ENCODE data around the gene EPB41L1. TPM values are rescaled to one million over a fixed set of nuclear protein-coding genes. Genes with fewer than 3 reads are reported as not detected.

The EPB41L1 gene
- total RNA-seq, 1 experiment from 2014 or later: 7.1 TPM

- DNase-seq (ENCODE audit: low spot score): no peak
- BruUV-seq (replicated peaks): no TSS peak
- Histone ChIP-seq H3K27ac (ENCODE audit: low read depth, low read length, poor library complexity, severe bottlenecking) (no peak overlapping the region), H3K9me3 (ENCODE audit: low read depth, low read length, poor library complexity, severe bottlenecking) (no peaks in the 10 kb centered on the region), H3K4me1 (ENCODE audit: insufficient read depth, low read length, poor library complexity, severe bottlenecking) (no peaks in the 10 kb centered on the region), H3K4me3 (ENCODE audit: low read depth, low read length, poor library complexity, severe bottlenecking) (no peak overlapping the region), H3K27me3 (replicated peaks; ENCODE audit: insufficient read depth, low read depth, low read length, poor library complexity) (no peaks in the 10 kb centered on the region), H3K36me3 (ENCODE audit: insufficient read depth, low read length, poor library complexity, severe bottlenecking) (no peaks in the 10 kb centered on the region)
- no peak for TF ChIP-seq EZH2 (IDR thresholded peaks at IDR 0.05; ENCODE audit: borderline replicate concordance, low read depth, low read length, poor library complexity, severe bottlenecking)
- ChIA-PET CTCF (interaction anchor here (0.5 to 3.3 kb wide), 2 partner anchors 125 to 608 kb away, joined by 4 to 15 read pairs; no protein-coding TSS in a partner anchor), POLR2A (ENCODE audit: low non-redundant PET) (no interaction called here)
- intact Hi-C loops (cut with micrococcal nuclease; ENCODE audit: unreplicated experiment): no loop called here
Measured at GRCh38 chr20:36275011-36275410, 120.5 kb downstream of the EPB41L1 start.

GRCh38 chr20:36275441-36276189 is 121.1 kb downstream of the EPB41L1 start:
- ChIA-PET CTCF (no interaction called here), POLR2A (ENCODE audit: low non-redundant PET) (no interaction called here)
- no peak for DNase-seq (ENCODE audit: low spot score)
- Histone ChIP-seq H3K4me3 (ENCODE audit: low read depth, low read length, poor library complexity, severe bottlenecking) (no peak overlapping the region), H3K27ac (ENCODE audit: low read depth, low read length, poor library complexity, severe bottlenecking) (no peak overlapping the region), H3K27me3 (replicated peaks; ENCODE audit: insufficient read depth, low read depth, low read length, poor library complexity) (no peaks in the 10 kb centered on the region), H3K4me1 (ENCODE audit: insufficient read depth, low read length, poor library complexity, severe bottlenecking) (no peaks in the 10 kb centered on the region), H3K36me3 (ENCODE audit: insufficient read depth, low read length, poor library complexity, severe bottlenecking) (no peaks in the 10 kb centered on the region), H3K9me3 (ENCODE audit: low read depth, low read length, poor library complexity, severe bottlenecking) (no peaks in the 10 kb centered on the region)
- intact Hi-C loops (cut with micrococcal nuclease; ENCODE audit: unreplicated experiment): no loop called here
- TF ChIP-seq EZH2 (IDR thresholded peaks at IDR 0.05; ENCODE audit: borderline replicate concordance, low read depth, low read length, poor library complexity, severe bottlenecking) (no peak), CTCF (conservative IDR thresholded peaks at IDR 0.05; ENCODE audit: low read depth, low read length) (no peak)
- BruUV-seq (replicated peaks): no TSS peak

GRCh38 chr20:36277546-36277945 is 123.0 kb downstream of the EPB41L1 start:
- Histone ChIP-seq H3K27me3 (replicated peaks; ENCODE audit: insufficient read depth, low read depth, low read length, poor library complexity) (no peaks in the 10 kb centered on the region), H3K4me1 (ENCODE audit: insufficient read depth, low read length, poor library complexity, severe bottlenecking) (no peaks in the 10 kb centered on the region), H3K4me3 (ENCODE audit: low read depth, low read length, poor library complexity, severe bottlenecking) (no peak overlapping the region), H3K9me3 (ENCODE audit: low read depth, low read length, poor library complexity, severe bottlenecking) (no peaks in the 10 kb centered on the region), H3K27ac (ENCODE audit: low read depth, low read length, poor library complexity, severe bottlenecking) (no peak overlapping the region), H3K36me3 (ENCODE audit: insufficient read depth, low read length, poor library complexity, severe bottlenecking) (no peaks in the 10 kb centered on the region)
- ChIA-PET POLR2A (ENCODE audit: low non-redundant PET) (no interaction called here), CTCF (no interaction called here)
- intact Hi-C loops (cut with micrococcal nuclease; ENCODE audit: unreplicated experiment): no loop called here
- no peak for DNase-seq (ENCODE audit: low spot score)
- no peak for TF ChIP-seq CTCF (conservative IDR thresholded peaks at IDR 0.05; ENCODE audit: low read depth, low read length)
- TF ChIP-seq EZH2 (IDR thresholded peaks at IDR 0.05; ENCODE audit: borderline replicate concordance, low read depth, low read length, poor library complexity, severe bottlenecking): no peak
- BruUV-seq (replicated peaks): no TSS peak

- intact Hi-C loops (cut with micrococcal nuclease; ENCODE audit: unreplicated experiment): no loop called here
- CTCF ChIA-PET: no interaction called here
- no peaks in the 10 kb centered on the region for H3K27me3 ChIP-seq (replicated peaks; ENCODE audit: insufficient read depth, low read depth, low read length, poor library complexity)
- no peaks in the 10 kb centered on the region for H3K4me1 ChIP-seq (ENCODE audit: insufficient read depth, low read length, poor library complexity, severe bottlenecking)
- TF ChIP-seq CTCF (conservative IDR thresholded peaks at IDR 0.05; ENCODE audit: low read depth, low read length) (no peak), EZH2 (IDR thresholded peaks at IDR 0.05; ENCODE audit: borderline replicate concordance, low read depth, low read length, poor library complexity, severe bottlenecking) (no peak)
- no peak overlapping the region for H3K4me3 ChIP-seq (ENCODE audit: low read depth, low read length, poor library complexity, severe bottlenecking)
- no TSS peak for BruUV-seq (replicated peaks)
- no peak for DNase-seq (ENCODE audit: low spot score)
- H3K27ac ChIP-seq (ENCODE audit: low read depth, low read length, poor library complexity, severe bottlenecking): no peak overlapping the region
- H3K36me3 ChIP-seq (ENCODE audit: insufficient read depth, low read length, poor library complexity, severe bottlenecking): no peaks in the 10 kb centered on the region
- POLR2A ChIA-PET (ENCODE audit: low non-redundant PET): no interaction called here
- H3K9me3 ChIP-seq (ENCODE audit: low read depth, low read length, poor library complexity, severe bottlenecking): no peaks in the 10 kb centered on the region
Measured at GRCh38 chr20:36279362-36279761, 124.8 kb downstream of the EPB41L1 start.
